RKO (cell line): Measurements from ENCODE around the gene NUAK1.

Experiments used
- DNase-seq: peaks from one replicate; pipeline ENCODE4 v3.0.0-alpha.2; 2016; ENCODE audit warnings: low spot score

NUAK1 gene

DNA sequence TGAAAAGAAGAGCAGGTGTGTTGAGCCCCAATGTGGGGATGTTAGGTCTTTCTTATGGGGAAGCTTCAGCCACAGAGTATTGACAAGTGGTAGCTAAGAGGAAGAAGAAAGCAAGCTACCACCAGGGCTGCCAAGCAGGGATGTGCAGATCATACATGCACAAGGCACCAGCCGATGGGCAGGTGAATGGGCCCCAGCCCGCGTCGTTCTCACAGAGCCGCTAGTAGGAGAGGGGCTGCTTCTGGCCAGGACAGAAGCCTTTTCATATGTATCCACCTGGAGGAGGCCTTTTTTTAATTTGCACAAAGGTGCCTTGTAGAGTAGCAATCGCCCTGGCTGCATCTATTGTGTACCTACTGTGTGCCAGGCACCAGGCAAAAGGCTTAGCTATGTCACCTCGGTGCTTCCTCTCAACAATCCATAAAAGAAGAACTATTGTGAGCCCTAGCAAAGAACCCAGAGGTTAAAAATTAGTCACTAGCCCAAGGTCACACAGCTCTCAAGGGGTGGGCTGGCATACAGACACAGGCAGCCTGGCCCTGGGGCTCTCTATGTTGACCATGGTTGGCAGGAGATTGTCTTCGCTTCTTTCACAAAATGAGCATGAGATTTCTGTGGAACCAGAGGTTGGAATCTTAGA lies 8.2 kb downstream of the NUAK1 start:
- DNase-seq, result no peak

DNA sequence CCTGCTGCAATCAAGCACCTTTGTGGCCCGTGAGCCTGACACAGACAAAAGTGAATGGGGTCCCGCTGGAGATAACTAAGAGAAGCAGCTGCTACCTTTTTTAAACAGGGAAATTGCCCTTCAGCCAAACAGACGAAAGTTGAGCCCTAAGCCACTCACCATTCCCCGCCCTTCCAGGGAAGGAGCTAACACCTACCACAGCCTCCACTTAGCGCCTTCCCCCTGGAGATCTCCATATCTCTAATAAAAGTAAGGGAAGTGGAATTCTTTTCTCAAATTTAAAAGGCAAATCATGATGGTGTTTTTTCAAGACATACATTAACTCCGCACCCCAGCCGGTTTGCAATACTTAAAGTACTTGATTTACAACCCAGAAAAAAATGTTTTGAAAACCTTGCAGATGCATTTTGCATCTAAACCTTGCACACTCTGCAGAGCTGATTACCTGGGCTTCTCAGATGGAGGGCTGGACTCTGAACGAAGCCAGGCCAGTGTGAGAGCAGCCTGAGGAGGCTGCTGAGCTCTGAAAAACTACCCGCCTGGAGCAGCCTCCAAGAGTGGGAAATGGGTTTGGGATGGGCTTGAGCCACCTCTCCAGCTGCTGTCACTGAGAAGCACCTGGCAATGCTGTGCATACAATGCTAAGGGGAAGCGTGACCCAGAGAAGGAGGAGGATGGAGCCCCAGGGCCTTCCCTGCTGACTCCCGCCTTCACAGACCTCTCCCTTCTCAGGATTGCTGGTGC lies 10.0 kb downstream of the NUAK1 start:
- no peak for DNase-seq

GRCh38 chr12:106127338-106128126 lies 11.2 kb downstream of the NUAK1 start:
- no peak for DNase-seq

DNA sequence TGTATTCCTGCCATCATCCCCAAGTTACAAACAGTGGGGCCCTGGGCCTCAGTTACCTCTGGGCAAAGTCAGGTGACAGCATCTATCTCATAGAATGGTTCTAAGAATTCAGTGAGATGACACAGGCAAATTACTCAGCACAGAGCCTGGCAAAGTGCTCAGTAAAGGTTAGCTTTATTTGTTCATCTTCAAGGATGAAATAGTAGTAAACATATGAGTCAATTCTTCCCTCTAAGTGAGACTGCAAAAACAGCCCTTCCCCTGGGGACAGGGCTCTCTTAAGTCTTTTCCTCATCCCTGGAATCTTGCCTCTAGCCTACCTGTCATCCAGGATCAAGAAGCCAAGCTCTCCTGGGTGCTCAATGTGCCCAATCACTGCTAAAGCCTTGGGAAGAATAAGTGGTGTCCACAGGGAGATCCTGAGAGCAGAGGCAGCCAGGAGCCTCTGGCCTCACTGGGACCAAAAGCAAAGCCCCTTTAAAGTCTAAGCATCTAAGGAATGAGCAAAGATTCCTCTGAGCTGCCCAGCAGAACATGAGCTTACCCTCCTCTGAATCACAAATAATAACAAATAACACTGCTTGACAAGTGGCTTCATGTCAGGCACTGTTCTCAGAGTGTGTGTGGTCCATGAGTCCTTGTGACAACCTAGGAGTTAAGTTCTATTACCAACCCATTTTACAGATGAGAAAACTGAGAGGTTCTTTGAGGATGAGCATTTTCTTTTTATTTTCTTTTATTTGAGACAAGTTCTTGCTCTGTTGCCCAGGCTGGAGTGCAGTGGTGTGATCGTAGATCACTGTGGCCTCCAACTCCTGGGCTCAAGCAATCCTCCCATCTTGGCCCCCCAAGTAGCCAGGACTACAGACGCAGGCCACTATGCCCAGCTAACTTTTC lies 12.1 kb downstream of the NUAK1 start:
- DNase-seq, result no peak

GRCh38 chr12:106125351-106126095 lies 13.2 kb downstream of the NUAK1 start:
- DNase-seq, result no peak

DNA sequence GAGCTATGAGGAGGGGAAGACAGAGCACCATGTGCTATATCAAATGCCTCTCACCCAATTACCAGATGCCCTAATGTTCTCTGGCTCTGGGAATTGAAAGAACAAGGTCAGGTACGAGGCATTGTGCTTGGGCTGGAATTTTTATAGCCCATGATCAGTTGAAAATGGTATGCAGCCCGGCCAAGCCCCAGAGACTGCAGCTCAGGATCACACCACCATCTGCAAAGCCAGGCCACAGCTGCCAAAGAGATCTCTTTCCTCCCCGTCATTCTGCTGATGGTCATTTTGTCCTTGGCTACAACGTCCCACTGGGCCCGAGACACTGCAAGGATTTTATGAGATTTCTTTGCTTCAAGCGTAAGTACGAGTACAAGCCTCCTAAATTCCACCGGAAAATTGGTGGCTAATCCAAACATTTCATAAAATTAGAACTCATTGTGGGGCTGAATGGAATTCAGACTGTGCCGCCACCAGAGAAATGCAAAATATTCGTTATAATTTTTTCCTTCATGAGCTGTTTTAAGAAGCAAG lies 15.1 kb downstream of the NUAK1 start:
- DNase-seq, result no peak

GRCh38 chr12:106123110-106123509 lies 15.6 kb downstream of the NUAK1 start:
- no peak for DNase-seq

GRCh38 chr12:106122004-106122403 lies 16.8 kb downstream of the NUAK1 start:
- no peak for DNase-seq

GRCh38 chr12:106120519-106121105 lies 18.1 kb downstream of the NUAK1 start:
- no peak for DNase-seq

GRCh38 chr12:106119301-106119700 lies 19.5 kb downstream of the NUAK1 start:
- no peak for DNase-seq

GRCh38 chr12:106118381-106119130 lies 20.2 kb downstream of the NUAK1 start:
- no peak for DNase-seq

DNA sequence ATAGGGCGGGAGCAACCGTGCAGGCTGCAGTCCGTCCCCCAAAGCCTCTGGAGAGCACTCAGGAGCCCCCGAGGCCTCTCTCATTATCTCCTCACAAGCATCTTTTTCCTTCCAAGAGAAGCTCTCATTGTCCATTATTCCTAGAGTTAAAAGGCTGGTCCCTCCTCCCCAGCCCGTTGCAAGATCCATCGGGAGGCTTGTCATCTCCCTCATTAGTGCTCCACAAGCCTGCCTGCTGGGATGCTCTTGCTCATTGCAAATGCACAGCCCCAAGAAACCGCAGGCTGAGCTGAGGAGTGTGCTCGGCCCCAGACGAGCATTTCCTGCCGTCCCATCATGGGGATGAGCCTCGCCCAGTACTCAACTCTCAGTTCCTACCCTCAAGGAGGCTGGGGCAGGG lies 23.3 kb downstream of the NUAK1 start:
- DNase-seq, result no peak

GRCh38 chr12:106114447-106115068 lies 24.2 kb downstream of the NUAK1 start:
- peak; percentile 23 for DNase-seq

DNA sequence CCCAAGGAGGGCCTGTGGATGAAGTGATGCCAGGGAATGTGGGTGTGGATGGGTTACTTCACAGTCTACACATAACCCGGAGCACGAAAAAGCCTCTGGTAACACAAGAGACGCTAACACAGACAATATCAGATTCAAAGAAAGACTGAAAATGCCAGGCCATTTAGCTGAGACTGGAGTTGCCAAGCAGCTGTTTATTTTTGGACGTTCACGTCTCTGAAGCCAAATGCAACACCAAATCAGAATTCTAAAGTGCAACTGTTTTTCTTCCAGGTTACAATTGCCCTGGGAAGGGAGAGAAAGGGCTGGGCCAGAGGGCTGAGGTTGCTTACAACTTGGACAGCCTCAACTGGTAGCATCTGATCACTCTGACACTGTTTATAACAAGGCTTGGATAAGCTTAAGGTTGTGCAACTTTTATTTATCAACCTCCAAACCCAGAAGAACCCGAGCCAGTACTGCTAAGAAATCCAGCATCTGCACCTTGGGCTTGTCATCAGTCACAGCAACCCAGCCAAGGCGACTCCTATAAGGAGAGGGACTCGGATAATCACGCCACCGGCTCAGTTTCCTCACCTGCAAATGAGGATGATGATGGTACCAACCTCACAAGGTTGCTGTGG lies 24.8 kb downstream of the NUAK1 start:
- DNase-seq, result no peak

DNA sequence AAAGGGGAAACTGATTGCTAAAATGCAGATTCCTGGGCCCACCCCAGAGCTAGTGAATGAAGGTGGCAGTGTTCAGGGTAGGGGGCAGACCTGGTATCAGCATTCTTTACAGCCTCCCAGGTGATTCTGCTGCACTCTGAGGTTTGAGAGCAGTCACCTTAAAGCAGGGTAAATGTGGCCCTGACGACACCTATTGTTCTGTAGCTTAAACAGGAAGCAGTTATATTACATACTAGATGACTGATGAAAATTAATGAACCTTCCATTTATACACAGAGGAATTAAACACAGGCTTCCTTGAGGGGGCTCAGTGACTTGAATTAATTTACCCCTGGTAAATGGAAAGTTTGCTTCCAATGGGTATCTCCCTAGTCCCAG lies 25.3 kb downstream of the NUAK1 start:
- no peak for DNase-seq

GRCh38 chr12:106113042-106113441 lies 25.7 kb downstream of the NUAK1 start:
- DNase-seq, result no peak

DNA sequence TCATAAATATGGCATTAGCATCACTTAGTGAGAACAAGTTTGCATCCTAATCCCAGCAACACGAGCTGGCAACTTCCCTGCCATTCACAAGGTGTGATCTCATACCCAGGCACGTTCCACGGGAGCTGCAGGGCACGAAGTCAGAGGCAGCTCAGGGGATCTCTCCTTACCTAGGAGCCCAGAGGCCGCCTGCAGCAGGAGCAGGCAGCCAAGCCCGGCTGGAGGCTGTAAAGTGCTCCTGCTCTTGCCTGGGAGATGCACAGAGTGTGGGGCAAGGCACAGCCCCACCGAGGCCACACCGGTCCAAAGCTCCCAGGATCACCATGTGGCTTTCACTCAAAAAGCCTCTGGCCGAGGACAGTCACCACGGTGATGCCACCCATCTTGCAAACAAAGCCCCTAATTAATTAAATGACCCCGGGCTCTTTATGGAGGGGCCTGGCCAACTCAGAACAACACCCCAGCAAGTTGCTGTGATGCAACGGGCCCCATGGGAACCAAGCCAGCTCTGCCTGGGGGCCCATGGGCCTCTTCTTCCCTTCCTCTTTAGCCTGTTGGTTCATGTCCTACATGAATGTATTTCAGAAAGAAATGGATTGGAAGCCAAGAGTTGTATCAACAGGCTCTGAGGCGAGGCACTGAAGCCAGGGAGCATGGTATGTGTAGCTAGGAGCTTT lies 26.5 kb downstream of the NUAK1 start:
- no peak for DNase-seq

- DNase-seq, result no peak
Observed at GRCh38 chr12:106110626-106111300, 28.0 kb downstream of the NUAK1 start.
